ENCODE measurements around the gene POC1A.

GRCh38 chr3:52092271-52092660, 62.0 kb downstream of the POC1A start:
- TF ChIP-seq SUZ12 (IDR thresholded peaks at IDR 0.05; ENCODE audit: extremely low read depth, insufficient read depth, insufficient read length) (no peak), YY1 (IDR thresholded peaks at IDR 0.05; ENCODE audit: insufficient read depth, insufficient read length) (no peak), ZNF274 (IDR thresholded peaks at IDR 0.05; ENCODE audit: low read depth, low read length) (no peak)

Measured in NT2/D1 (cell line).